GM20000 (cell line): Measurements from ENCODE around the gene TBC1D1.

Source experiments
- DNase-seq: peaks from one replicate; pipeline ENCODE4 v3.0.0; 2012; ENCODE audit warnings: low spot score
- CTCF ChIP-seq: IDR thresholded peaks from 2 replicates; pipeline ENCODE4 v1.5.1; 2012; ENCODE audit warnings: mild to moderate bottlenecking, control low read depth; ENCODE audit errors: extremely low read depth, missing control alignments

The TBC1D1 gene

GRCh38 chr4:38150766-38151165 is 259.9 kb downstream of the TBC1D1 start:
- TF ChIP-seq CTCF: no peak
- DNase-seq: no peak

GRCh38 chr4:38151873-38152272 is 261.0 kb downstream of the TBC1D1 start:
- TF ChIP-seq CTCF: no peak
- DNase-seq: no peak

DNA sequence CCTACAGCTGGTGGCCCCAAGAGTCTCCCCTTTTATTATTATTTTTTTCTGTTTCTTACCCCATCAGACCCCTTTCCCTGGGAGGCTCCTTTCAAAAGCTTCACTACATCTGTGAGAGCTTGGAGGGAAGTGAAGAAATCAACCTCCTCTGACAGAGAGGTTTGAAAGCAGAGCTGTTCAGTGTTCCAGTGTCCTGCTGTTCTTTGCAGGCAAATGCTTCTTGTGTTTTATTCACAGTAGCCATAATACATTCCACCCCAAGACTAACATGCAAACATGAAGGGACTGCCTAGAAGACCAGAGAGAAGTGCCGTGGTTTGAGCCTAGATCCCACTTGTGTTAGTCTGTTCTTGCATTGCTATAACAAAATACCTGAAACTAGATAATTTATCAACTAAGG is 261.4 kb downstream of the TBC1D1 start:
- no peak for TF ChIP-seq CTCF
- DNase-seq: no peak

DNA sequence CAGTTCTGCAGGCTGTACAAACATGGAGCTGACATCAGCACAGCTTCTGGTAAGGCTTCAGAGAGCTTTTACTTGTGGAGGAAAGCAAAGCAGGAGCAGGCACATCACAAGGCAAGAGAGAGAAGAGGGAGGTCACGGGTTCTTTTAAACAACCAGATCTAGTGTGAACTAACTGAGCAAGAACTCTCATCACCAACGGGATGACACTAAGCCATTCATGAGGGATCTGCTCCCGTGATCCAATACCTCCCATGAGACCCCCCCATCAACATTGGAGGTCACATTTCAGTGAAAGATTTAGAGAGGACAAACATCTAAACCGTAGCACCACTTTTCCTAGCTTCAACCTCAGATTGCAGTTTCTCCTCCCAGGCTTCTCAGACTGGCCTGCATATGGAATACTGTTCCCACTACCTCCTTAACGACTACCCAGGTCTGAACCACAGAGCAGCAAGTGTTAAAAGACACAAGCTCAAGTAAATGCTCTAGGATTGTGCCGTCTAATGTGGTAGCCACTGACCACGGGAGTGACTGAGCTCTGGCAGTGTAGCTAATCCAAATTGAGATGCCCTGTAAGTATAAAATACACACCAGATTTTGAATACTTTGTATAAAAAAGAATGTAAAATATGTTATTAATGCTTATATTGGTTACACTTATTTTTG is 262.0 kb downstream of the TBC1D1 start:
- no peak for DNase-seq
- TF ChIP-seq CTCF: no peak

GRCh38 chr4:38153387-38153760 is 262.5 kb downstream of the TBC1D1 start:
- no peak for DNase-seq
- TF ChIP-seq CTCF: no peak

DNA sequence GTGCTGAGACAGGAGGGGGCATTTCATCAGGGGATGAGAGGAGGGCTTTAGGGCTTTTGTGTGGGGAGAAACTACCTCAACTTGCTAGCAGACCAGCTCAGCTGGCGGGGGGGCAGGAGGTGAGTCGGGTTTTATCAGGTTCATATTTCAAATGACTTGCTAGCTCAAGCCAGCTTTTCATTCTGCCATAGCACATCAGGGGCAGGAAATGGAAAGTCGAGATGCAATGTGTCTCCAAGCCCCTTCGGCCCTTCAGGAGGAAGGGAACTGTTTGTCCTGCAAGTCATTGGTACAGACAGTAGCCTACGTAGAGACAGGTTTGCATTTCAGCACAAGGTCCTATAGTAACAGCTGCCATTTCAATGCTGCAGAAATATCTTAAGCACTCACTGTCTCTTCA is 263.4 kb downstream of the TBC1D1 start:
- no peak for TF ChIP-seq CTCF
- no peak for DNase-seq

- no peak for TF ChIP-seq CTCF
- no peak for DNase-seq
Measured at GRCh38 chr4:38154681-38155588, 264.1 kb downstream of the TBC1D1 start.
